C4-2B (cell line): ENCODE data around the gene CORO2B.

ENCODE experiments used
- CTCF ChIP-seq: fragments of 450-650 bp; conservative IDR thresholded peaks from 2 replicates; pipeline ENCODE4 v1.5.1; 2017; ENCODE audit warnings: mild to moderate bottlenecking
- ZFX ChIP-seq: fragments of 450-650 bp; IDR thresholded peaks from 2 replicates; pipeline ENCODE4 v1.6.1; 2017

- no peak for TF ChIP-seq CTCF
- no peak for TF ChIP-seq ZFX
Observed at GRCh38 chr15:68574046-68574445, 4.7 kb upstream of the CORO2B start.
